HEK293 (cell line): ENCODE measurements around the gene EPHA2.

Source experiments
- CTCF ChIA-PET: fragments of 350-600 bp; formaldehyde crosslinking; extraction: SDS; loops from one replicate; lab custom pipeline; 2021; ENCODE audit warnings: antibody characterized with exemption; lab: Yijun Ruan, JAX
- POLR2A ChIA-PET: fragments of 300-600 bp; formaldehyde crosslinking; extraction: SDS; loops from one replicate; lab custom pipeline; 2020; ENCODE audit warnings: antibody characterized with exemption, inconsistent platforms; lab: Yijun Ruan, JAX
- H3K27ac ChIP-seq: fragments of 200-500 bp; sonication (Bioruptor generic); 2 replicates; pipeline ENCODE4 v1.5.1; 2014; ENCODE audit warnings: low read depth, low read length, control low read depth, inconsistent platforms; ENCODE audit errors: extremely low read depth
- H3K36me3 ChIP-seq, 2 experiments: fragments of 200-500 bp in 1 of 2; sonication (Bioruptor generic) in 1 of 2; 1 replicate in 1 of 2; 2 replicates in 1 of 2; pipeline ENCODE4 v1.5.1; 2014 to 2017; ENCODE audit warnings: inconsistent platforms in 2 of 2, low read length in 2 of 2; ENCODE audit not compliant: control insufficient read depth in 2 of 2, insufficient read depth in 1 of 2
- H3K4me1 ChIP-seq: fragments of 200-500 bp; sonication (Bioruptor generic); 2 replicates; pipeline ENCODE4 v1.5.1; 2014; ENCODE audit warnings: mild to moderate bottlenecking, low read length, inconsistent platforms; ENCODE audit not compliant: control insufficient read depth, insufficient read depth
- H3K4me3 ChIP-seq: 2 replicates; pipeline ENCODE4 v1.5.1; 2011; ENCODE audit warnings: low read depth, mild to moderate bottlenecking, control low read depth, low read length, moderate library complexity
- H3K9me3 ChIP-seq: fragments of 200-500 bp; sonication (Bioruptor generic); 2 replicates; pipeline ENCODE4 v1.5.1; 2014; ENCODE audit warnings: low read depth, low read length, inconsistent platforms; ENCODE audit not compliant: control insufficient read depth, insufficient read depth
- BCL11A ChIP-seq: fragments of 450-650 bp; formaldehyde crosslinking; IDR thresholded peaks from 2 replicates; pipeline ENCODE4 v1.5.1; 2016; ENCODE audit warnings: low read depth, missing biosample characterization, missing genetic modification characterization
- ZNF184 ChIP-seq: fragments of 450-650 bp; IDR thresholded peaks from 2 replicates; pipeline ENCODE4 v1.5.1; 2018; ENCODE audit warnings: missing biosample characterization, mild to moderate bottlenecking, missing genetic modification characterization
- ZNF600 ChIP-seq: fragments of 450-650 bp; formaldehyde crosslinking; IDR thresholded peaks from 2 replicates; pipeline ENCODE4 v1.5.1; 2016; ENCODE audit warnings: missing biosample characterization, missing genetic modification characterization
- ZNF843 ChIP-seq: fragments of 450-650 bp; formaldehyde crosslinking; IDR thresholded peaks from 2 replicates; pipeline ENCODE4 v1.5.1; 2016; ENCODE audit warnings: missing biosample characterization, missing genetic modification characterization
- TF ChIP-seq, protein P1 (sequence below): fragments of 450-650 bp; formaldehyde crosslinking; IDR thresholded peaks from 2 replicates; pipeline ENCODE4 v1.5.1; 2016; ENCODE audit warnings: missing biosample characterization, missing genetic modification characterization, borderline replicate concordance
- TF ChIP-seq, protein P2 (sequence below): fragments of 450-650 bp; formaldehyde crosslinking; IDR thresholded peaks from 2 replicates; pipeline ENCODE4 v1.5.1; 2016; ENCODE audit warnings: missing biosample characterization, missing genetic modification characterization
- TF ChIP-seq, protein P3 (sequence below): fragments of 450-650 bp; IDR thresholded peaks from 2 replicates; pipeline ENCODE4 v1.5.1; 2018; ENCODE audit warnings: missing biosample characterization, missing genetic modification characterization
- TF ChIP-seq, protein P4 (sequence below): fragments of 450-650 bp; formaldehyde crosslinking; IDR thresholded peaks from 2 replicates; pipeline ENCODE4 v1.5.1; 2016; ENCODE audit warnings: missing biosample characterization, missing genetic modification characterization
- TF ChIP-seq, protein P5 (sequence below): fragments of 450-650 bp; formaldehyde crosslinking; IDR thresholded peaks from 2 replicates; pipeline ENCODE4 v1.5.1; 2016; ENCODE audit warnings: missing biosample characterization, missing genetic modification characterization

Gene EPHA2

DNA sequence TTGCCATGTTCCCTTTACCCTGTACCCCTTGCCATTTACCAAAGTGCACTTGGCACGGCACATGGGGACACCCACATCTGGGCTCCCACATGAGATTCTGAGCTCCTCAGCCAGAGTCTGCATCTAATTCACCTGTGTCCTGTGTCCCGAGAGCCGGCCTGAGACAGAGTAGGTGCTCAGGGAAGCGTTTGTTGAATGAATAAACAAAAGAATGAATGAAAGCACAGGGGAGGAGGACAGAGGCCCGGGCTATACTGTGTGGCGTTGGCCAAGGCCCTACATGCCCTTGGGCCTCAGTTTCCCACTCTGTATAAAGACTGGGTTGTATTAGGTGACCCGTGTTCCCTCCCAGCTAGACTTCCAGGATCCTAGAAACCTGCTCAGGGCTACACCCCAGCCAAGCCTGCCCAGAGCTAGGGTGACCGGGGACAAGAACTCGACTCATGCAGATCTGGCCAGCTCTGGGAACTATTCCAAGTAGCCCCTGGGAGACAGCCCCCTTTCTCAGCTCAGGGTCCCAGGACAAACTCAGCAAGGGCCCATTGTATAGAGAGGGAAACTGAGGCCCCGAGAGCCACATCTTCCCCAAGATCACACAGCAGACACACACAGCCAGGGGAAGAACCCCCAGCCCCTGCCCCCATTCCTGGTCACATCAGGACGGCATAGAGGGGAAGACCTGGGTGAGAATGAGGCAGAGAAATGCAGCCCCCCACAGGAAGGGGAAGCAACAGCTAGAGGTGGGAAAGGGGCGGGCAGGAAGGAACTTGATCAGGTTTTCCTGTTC lies 6.0 kb downstream of the EPHA2 start (continued):
- TF ChIP-seq, protein P1, sequence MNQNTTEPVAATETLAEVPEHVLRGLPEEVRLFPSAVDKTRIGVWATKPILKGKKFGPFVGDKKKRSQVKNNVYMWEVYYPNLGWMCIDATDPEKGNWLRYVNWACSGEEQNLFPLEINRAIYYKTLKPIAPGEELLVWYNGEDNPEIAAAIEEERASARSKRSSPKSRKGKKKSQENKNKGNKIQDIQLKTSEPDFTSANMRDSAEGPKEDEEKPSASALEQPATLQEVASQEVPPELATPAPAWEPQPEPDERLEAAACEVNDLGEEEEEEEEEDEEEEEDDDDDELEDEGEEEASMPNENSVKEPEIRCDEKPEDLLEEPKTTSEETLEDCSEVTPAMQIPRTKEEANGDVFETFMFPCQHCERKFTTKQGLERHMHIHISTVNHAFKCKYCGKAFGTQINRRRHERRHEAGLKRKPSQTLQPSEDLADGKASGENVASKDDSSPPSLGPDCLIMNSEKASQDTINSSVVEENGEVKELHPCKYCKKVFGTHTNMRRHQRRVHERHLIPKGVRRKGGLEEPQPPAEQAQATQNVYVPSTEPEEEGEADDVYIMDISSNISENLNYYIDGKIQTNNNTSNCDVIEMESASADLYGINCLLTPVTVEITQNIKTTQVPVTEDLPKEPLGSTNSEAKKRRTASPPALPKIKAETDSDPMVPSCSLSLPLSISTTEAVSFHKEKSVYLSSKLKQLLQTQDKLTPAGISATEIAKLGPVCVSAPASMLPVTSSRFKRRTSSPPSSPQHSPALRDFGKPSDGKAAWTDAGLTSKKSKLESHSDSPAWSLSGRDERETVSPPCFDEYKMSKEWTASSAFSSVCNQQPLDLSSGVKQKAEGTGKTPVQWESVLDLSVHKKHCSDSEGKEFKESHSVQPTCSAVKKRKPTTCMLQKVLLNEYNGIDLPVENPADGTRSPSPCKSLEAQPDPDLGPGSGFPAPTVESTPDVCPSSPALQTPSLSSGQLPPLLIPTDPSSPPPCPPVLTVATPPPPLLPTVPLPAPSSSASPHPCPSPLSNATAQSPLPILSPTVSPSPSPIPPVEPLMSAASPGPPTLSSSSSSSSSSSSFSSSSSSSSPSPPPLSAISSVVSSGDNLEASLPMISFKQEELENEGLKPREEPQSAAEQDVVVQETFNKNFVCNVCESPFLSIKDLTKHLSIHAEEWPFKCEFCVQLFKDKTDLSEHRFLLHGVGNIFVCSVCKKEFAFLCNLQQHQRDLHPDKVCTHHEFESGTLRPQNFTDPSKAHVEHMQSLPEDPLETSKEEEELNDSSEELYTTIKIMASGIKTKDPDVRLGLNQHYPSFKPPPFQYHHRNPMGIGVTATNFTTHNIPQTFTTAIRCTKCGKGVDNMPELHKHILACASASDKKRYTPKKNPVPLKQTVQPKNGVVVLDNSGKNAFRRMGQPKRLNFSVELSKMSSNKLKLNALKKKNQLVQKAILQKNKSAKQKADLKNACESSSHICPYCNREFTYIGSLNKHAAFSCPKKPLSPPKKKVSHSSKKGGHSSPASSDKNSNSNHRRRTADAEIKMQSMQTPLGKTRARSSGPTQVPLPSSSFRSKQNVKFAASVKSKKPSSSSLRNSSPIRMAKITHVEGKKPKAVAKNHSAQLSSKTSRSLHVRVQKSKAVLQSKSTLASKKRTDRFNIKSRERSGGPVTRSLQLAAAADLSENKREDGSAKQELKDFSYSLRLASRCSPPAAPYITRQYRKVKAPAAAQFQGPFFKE, result no peak

DNA sequence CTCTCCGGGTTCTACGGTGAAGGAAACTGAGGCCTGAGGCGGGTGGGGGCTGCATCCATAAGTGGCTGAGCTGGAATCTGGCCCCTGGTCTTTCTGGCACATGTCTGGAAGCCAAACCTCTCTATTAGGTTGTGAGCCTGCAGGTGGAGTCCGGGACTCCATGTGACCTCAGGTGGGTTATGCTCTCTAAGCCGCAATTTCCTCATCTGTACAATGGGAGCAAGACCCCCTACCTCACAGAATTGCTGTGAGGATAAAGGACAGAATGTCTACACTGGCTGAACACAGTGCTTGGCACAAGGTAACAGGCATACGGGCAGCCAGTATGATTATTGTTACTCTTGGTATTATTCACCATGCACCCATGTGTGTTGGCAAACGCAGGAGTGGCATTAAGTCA lies 6.7 kb downstream of the EPHA2 start:
- Histone ChIP-seq H3K9me3 (no peaks in the 10 kb centered on the region), H3K4me3 (no peak overlapping the region), H3K36me3 (peaks cover 5 to 68% of the 10 kb centered on the region in 2 experiments; a peak in 2 of 3 replicates), H3K27ac (no peak overlapping the region), H3K4me1 (peaks cover 7% of the 10 kb centered on the region; the same call in 1 of the 2 replicates)
- no peak for TF ChIP-seq ZNF184 (tag by site-specific recombination)
- TF ChIP-seq, protein P2, sequence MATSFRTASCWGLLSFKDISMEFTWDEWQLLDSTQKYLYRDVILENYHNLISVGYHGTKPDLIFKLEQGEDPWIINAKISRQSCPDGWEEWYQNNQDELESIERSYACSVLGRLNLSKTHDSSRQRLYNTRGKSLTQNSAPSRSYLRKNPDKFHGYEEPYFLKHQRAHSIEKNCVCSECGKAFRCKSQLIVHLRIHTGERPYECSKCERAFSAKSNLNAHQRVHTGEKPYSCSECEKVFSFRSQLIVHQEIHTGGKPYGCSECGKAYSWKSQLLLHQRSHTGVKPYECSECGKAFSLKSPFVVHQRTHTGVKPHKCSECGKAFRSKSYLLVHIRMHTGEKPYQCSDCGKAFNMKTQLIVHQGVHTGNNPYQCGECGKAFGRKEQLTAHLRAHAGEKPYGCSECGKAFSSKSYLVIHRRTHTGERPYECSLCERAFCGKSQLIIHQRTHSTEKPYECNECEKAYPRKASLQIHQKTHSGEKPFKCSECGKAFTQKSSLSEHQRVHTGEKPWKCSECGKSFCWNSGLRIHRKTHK (tag by site-specific recombination), result no peak
- TF ChIP-seq BCL11A, result no peak
- TF ChIP-seq, protein P3, sequence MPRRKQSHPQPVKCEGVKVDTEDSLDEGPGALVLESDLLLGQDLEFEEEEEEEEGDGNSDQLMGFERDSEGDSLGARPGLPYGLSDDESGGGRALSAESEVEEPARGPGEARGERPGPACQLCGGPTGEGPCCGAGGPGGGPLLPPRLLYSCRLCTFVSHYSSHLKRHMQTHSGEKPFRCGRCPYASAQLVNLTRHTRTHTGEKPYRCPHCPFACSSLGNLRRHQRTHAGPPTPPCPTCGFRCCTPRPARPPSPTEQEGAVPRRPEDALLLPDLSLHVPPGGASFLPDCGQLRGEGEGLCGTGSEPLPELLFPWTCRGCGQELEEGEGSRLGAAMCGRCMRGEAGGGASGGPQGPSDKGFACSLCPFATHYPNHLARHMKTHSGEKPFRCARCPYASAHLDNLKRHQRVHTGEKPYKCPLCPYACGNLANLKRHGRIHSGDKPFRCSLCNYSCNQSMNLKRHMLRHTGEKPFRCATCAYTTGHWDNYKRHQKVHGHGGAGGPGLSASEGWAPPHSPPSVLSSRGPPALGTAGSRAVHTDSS (tag by site-specific recombination), result no peak
- TF ChIP-seq, protein P4, sequence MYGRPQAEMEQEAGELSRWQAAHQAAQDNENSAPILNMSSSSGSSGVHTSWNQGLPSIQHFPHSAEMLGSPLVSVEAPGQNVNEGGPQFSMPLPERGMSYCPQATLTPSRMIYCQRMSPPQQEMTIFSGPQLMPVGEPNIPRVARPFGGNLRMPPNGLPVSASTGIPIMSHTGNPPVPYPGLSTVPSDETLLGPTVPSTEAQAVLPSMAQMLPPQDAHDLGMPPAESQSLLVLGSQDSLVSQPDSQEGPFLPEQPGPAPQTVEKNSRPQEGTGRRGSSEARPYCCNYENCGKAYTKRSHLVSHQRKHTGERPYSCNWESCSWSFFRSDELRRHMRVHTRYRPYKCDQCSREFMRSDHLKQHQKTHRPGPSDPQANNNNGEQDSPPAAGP (tag by site-specific recombination), result no peak
- ChIA-PET CTCF (interaction anchor here (5.9 kb wide), 1 partner anchor 67 kb away, joined by 39 read pairs; no protein-coding TSS in a partner anchor), POLR2A (interaction anchor here (0.6 kb wide), 1 partner anchor 26 kb away, joined by 3 read pairs; no protein-coding TSS in a partner anchor)

DNA sequence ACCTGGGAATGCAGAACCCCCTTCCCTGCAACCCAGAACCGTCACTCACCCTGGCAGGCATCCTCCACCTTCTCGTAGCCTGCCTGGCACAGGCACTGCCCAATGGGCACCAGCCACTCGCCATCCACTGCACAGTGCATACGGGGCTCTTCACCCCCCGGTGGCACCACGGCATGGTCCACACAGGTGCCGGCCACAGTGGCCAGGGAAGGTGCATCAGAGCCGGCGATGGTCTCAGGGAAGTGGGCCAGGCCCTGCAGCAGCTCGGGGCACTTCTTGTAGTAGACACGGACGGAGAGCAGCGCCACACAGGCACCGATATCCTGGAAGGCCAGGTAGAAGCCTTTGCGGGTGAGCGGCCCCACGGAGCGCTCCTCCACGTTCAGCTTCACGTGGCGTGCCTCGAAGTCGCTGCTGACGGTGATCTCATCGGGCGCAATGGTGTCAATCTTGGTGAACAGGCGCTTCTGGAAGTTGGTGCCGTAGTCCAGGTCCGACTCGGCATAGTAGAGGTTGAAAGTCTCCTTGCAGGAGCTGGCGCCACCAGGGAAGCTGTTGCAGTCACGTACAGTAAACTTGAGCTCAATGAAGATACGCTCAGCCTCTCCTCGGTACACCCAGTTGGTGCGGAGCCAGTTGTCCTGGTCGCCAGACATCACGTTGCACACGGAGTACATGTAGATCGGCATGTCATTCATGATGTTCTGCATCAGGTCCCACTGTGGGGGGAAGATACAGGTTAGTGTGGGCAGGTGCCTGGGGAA lies 7.4 kb downstream of the EPHA2 start:
- no peak overlapping the region for H3K27ac ChIP-seq
- no peaks in the 10 kb centered on the region for H3K9me3 ChIP-seq
- H3K4me1 ChIP-seq, result peaks cover 7% of the 10 kb centered on the region; the same call in 1 of the 2 replicates
- H3K36me3 ChIP-seq, result peaks cover 5 to 74% of the 10 kb centered on the region in 2 experiments; a peak in 2 of 3 replicates
- no peak overlapping the region for H3K4me3 ChIP-seq
- TF ChIP-seq ZNF843 (tag by site-specific recombination) (no peak), ZNF600 (tag by site-specific recombination) (0 out of 2 replicates have a peak, but pooled peaks have one; percentile 26)
- TF ChIP-seq, protein P5, sequence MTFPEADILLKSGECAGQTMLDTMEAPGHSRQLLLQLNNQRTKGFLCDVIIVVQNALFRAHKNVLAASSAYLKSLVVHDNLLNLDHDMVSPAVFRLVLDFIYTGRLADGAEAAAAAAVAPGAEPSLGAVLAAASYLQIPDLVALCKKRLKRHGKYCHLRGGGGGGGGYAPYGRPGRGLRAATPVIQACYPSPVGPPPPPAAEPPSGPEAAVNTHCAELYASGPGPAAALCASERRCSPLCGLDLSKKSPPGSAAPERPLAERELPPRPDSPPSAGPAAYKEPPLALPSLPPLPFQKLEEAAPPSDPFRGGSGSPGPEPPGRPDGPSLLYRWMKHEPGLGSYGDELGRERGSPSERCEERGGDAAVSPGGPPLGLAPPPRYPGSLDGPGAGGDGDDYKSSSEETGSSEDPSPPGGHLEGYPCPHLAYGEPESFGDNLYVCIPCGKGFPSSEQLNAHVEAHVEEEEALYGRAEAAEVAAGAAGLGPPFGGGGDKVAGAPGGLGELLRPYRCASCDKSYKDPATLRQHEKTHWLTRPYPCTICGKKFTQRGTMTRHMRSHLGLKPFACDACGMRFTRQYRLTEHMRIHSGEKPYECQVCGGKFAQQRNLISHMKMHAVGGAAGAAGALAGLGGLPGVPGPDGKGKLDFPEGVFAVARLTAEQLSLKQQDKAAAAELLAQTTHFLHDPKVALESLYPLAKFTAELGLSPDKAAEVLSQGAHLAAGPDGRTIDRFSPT (tag by site-specific recombination), result peak; percentile 43; the same call in 1 of the 2 replicates
- ChIA-PET POLR2A (interaction anchor here (0.6 to 4.2 kb wide), 2 partner anchors 7 to 27 kb away, joined by 3 to 36 read pairs; partner anchors contain the start of gene EPHA2), CTCF (interaction anchor here (1.4 to 5.9 kb wide), 4 partner anchors 15 to 97 kb away, joined by 5 to 39 read pairs (median 9); no protein-coding TSS in a partner anchor)
